Activated CD8-positive, alpha-beta T cell treated with anti-CD3 and anti-CD28 coated beads for 36 hours (primary cell): Measurements from ENCODE around the gene VWDE. TPM values are rescaled to one million over a fixed set of nuclear protein-coding genes. Genes with fewer than 3 reads are reported as not detected.
"Not testable (repeated sequence)": the region's sequence is repeated elsewhere in the genome, so short reads cannot be mapped to it uniquely, and the experiment has no call there.

Source experiments
- ATAC-seq: fragments of 200-7000 bp; cut with Tn5 transposase; one replicate; pipeline ENCODE4 v1.10.0; 2021; ENCODE audit warnings: mild to moderate bottlenecking, moderate library complexity
- CTCF ChIA-PET: fragments of 350-600 bp; sonication (Branson Sonifier 250); formaldehyde crosslinking; loops from one replicate; lab custom pipeline; 2021; ENCODE audit warnings: antibody characterized with exemption; lab: Charles Lee
- POLR2A ChIA-PET: fragments of 350-600 bp; sonication (Branson Sonifier 250); formaldehyde crosslinking; loops from one replicate; lab custom pipeline; 2021; ENCODE audit warnings: antibody characterized with exemption; lab: Charles Lee
- DNase-seq: peaks from one replicate; pipeline ENCODE4 v3.0.0-alpha.2; 2020
- H3K27ac Mint-ChIP-seq: one replicate; pipeline ENCODE4 v1.8.0; 2021; ENCODE audit warnings: mild to moderate bottlenecking, mixed read lengths
- H3K27me3 Mint-ChIP-seq: one replicate; pipeline ENCODE4 v1.8.0; 2021; ENCODE audit warnings: mixed read lengths
- H3K36me3 Mint-ChIP-seq: one replicate; pipeline ENCODE4 v1.8.0; 2021; ENCODE audit warnings: low read depth, mixed read lengths
- H3K4me1 Mint-ChIP-seq: one replicate; pipeline ENCODE4 v1.8.0; 2021; ENCODE audit warnings: low read depth, mixed read lengths
- H3K4me3 Mint-ChIP-seq: one replicate; pipeline ENCODE4 v1.8.0; 2021; ENCODE audit warnings: mild to moderate bottlenecking, moderate library complexity, mixed read lengths
- H3K9me3 Mint-ChIP-seq: one replicate; pipeline ENCODE4 v1.8.0; 2021; ENCODE audit warnings: mixed read lengths
- intact Hi-C: fragments of 100-400 bp; cut with micrococcal nuclease; formaldehyde crosslinking; loops from one replicate; pipeline ENCODE4 v1.10.0; 2022
- total RNA-seq, 2 experiments: library from RNA; stranded (reverse); gene quantifications; one replicate each; pipeline ENCODE4 v1.2.3, GENCODE V29; 2021
- TF ChIP-seq, protein P1 (sequence below): fragments of 200-600 bp; IDR thresholded peaks from one replicate; pipeline ENCODE4 v1.8.0; 2022; ENCODE audit warnings: antibody characterized with exemption, mild to moderate bottlenecking

Gene VWDE
- total RNA-seq, 2 experiments from 2014 or later = 1.4 to 1.7 TPM

DNA sequence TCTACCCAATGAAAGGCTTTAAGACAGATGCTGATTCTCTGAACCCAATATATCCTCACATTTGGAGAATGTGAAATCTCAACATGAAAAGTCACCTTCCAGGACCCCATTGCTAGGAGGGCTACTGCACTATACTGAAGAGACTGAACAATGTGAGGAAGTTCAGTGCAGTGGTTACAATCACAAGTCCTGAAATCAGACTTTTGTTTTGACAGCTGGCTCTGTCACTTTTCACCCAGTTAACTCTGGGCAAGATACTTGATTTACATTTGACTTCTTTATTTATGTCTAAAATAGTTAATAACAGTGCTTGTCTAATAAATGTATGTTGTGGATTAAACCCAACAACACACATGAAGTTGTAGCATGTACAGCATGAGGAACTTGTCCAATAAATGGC is 14.8 kb upstream of the VWDE start:
- no peak overlapping the region for H3K4me3 Mint-ChIP-seq
- ATAC-seq (no peak), DNase-seq (no peak)
- H3K9me3 Mint-ChIP-seq = no peaks in the 10 kb centered on the region
- intact Hi-C loops = no loop called here
- no peaks in the 10 kb centered on the region for H3K4me1 Mint-ChIP-seq
- H3K27me3 Mint-ChIP-seq = peaks cover 3% of the 10 kb centered on the region
- H3K36me3 Mint-ChIP-seq = no peaks in the 10 kb centered on the region
- TF ChIP-seq, protein P1, sequence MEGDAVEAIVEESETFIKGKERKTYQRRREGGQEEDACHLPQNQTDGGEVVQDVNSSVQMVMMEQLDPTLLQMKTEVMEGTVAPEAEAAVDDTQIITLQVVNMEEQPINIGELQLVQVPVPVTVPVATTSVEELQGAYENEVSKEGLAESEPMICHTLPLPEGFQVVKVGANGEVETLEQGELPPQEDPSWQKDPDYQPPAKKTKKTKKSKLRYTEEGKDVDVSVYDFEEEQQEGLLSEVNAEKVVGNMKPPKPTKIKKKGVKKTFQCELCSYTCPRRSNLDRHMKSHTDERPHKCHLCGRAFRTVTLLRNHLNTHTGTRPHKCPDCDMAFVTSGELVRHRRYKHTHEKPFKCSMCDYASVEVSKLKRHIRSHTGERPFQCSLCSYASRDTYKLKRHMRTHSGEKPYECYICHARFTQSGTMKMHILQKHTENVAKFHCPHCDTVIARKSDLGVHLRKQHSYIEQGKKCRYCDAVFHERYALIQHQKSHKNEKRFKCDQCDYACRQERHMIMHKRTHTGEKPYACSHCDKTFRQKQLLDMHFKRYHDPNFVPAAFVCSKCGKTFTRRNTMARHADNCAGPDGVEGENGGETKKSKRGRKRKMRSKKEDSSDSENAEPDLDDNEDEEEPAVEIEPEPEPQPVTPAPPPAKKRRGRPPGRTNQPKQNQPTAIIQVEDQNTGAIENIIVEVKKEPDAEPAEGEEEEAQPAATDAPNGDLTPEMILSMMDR = no peak
- no peak overlapping the region for H3K27ac Mint-ChIP-seq
- POLR2A ChIA-PET = no interaction called here
- CTCF ChIA-PET = no interaction called here

DNA sequence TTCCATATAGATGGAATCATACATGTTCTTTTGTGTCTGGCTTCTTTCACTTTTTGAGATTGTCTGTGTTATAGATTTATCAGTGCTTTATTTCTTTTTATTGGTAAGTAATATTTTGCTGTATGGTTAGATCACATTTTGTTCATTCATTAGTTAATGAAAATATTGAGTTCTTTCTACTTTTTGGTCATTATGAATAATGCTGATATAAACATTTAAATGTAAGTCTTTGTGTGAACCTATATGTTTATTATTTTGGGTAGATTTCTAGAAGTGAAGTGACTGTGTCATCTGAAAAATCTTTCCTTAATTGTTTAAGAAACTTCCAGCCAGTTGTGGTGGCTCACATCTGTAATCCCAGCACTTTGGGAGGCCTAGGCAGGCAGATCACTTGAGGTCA is 11.4 kb upstream of the VWDE start:
- POLR2A ChIA-PET = interaction anchor here (0.7 kb wide), 1 partner anchor 1382 kb away, joined by 3 read pairs; no protein-coding TSS in a partner anchor

DNA sequence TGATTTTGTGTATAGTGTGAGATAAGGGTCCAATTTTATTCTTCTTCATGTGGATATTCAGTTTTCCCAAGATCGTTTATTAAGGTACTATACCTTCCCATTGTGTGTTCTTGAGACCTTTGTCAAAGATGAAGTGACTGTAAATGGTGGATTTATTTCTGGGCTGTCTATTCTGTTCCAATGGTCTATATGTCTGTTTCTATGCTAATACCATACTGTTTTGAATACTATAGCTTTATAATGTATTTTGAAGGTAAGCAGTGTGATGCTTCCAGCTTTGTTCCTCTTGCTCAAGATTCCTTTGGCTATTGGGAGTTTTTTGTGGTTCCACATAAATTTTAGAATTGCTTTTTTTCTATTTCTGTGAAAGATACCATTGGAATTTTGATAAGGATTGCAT is 8.7 kb upstream of the VWDE start:
- H3K4me3 Mint-ChIP-seq = no peak overlapping the region
- H3K27ac Mint-ChIP-seq = no peak overlapping the region
- TF ChIP-seq, protein P1 = no peak
- DNase-seq (no peak), ATAC-seq (no peak)
- H3K27me3 Mint-ChIP-seq = peaks cover 5% of the 10 kb centered on the region
- ChIA-PET CTCF (no interaction called here), POLR2A (interaction anchor here (0.6 kb wide), 1 partner anchor 8 kb away, joined by 3 read pairs; the partner anchor contains the start of gene VWDE)
- H3K36me3 Mint-ChIP-seq = no peaks in the 10 kb centered on the region
- H3K9me3 Mint-ChIP-seq = peaks cover 2% of the 10 kb centered on the region
- intact Hi-C loops = no loop called here
- no peaks in the 10 kb centered on the region for H3K4me1 Mint-ChIP-seq

More for the DNA sequence above, 11.4 kb upstream of the VWDE start:
- TF ChIP-seq, protein P1 = no peak
- no peaks in the 10 kb centered on the region for H3K4me1 Mint-ChIP-seq
- CTCF ChIA-PET = interaction anchor here (1.0 kb wide), 1 partner anchor 26 kb away, joined by 3 read pairs; no protein-coding TSS in a partner anchor
- ATAC-seq = no peak
- DNase-seq = no peak
- H3K36me3 Mint-ChIP-seq = no peaks in the 10 kb centered on the region
- H3K4me3 Mint-ChIP-seq = no peak overlapping the region
- H3K27ac Mint-ChIP-seq = no peak overlapping the region
- intact Hi-C loops = no loop called here
- H3K27me3 Mint-ChIP-seq = peaks cover 5% of the 10 kb centered on the region
- H3K9me3 Mint-ChIP-seq = no peaks in the 10 kb centered on the region

DNA sequence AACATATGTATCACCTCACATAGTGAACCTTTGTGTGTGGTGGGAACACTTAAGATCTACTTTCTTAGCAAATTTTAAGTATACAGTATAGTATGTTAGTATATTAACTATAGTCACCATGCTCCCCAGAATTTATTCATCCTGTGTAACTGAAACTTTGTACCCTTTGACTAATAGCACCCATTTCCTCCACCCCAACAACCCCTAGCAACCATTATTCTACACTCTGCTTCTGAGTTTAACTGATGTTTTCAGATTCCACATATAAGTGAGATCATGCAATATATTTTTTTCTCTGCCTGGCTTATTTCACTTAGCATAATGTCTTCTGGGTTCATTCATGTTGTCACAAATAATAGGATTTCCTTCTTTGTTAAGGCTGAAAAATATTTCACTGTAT is 6.9 kb upstream of the VWDE start:
- DNase-seq = no peak
- ChIA-PET CTCF (no interaction called here), POLR2A (no interaction called here)
- Mint-ChIP-seq H3K4me1 (no peaks in the 10 kb centered on the region), H3K4me3 (no peak overlapping the region), H3K9me3 (peaks cover 2% of the 10 kb centered on the region), H3K36me3 (no peaks in the 10 kb centered on the region), H3K27me3 (peaks cover 2% of the 10 kb centered on the region), H3K27ac (no peak overlapping the region)
- intact Hi-C loops = no loop called here
- no peak for ATAC-seq
- TF ChIP-seq, protein P1 = no peak

DNA sequence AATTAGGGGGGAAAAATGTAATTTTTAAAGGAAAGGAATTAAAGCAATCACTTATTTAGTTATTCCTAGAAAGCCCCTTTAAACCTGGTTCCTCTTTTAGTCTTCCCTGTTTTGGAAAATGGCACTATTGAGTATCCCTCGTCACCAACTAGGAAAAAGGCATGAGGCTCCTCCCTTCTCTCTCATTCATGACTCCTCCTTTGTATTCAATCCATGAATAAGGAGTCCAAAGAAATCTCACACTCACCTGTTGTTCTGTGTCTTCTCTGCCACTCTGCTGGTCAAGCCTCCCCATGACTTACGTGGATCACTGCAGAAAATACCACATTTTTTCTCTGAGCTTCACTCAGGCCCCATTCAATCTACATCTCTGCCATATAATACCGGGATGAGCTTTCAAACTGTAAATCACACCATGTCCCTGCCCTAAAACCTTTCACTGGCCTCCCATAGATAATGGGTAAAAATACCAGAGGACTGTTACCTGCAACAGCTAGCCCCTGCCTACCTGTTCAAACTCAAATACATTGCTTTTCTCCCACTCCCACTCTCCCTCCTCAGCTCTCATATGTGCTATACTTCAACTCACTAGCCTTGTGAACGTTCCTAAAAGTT is 5.5 kb upstream of the VWDE start:
- ATAC-seq (no peak), DNase-seq (no peak)
- intact Hi-C loops = no loop called here
- H3K27me3 Mint-ChIP-seq = peaks cover 8% of the 10 kb centered on the region
- H3K27ac Mint-ChIP-seq = no peak overlapping the region
- no peak overlapping the region for H3K4me3 Mint-ChIP-seq
- ChIA-PET POLR2A (no interaction called here), CTCF (interaction anchor here (1.3 kb wide), 1 partner anchor 86 kb away, joined by 3 read pairs; no protein-coding TSS in a partner anchor)
- H3K9me3 Mint-ChIP-seq = peaks cover 2% of the 10 kb centered on the region
- TF ChIP-seq, protein P1 = no peak
- no peaks in the 10 kb centered on the region for H3K36me3 Mint-ChIP-seq
- H3K4me1 Mint-ChIP-seq = peaks cover 4% of the 10 kb centered on the region

DNA sequence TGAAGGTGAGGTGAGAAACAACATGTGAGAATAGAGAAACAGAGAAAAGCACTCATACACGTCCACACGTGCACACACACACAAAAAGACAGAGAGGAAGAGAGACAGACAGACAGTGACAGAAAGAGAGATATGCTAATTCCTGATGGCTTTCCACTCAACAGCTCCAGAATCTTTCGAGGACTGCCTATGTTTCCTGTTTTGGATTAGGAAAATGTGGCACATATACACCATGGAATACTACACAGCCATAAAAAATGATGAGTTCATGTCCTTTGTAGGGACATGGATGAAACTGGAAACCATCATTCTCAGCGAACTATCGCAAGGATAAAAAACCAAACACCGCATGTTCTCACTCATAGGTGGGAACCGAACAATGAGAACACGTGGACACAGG is 4.0 kb upstream of the VWDE start:
- intact Hi-C loops, H3K4me3 Mint-ChIP-seq, ATAC-seq, POLR2A ChIA-PET, H3K9me3 Mint-ChIP-seq, H3K36me3 Mint-ChIP-seq, H3K27ac Mint-ChIP-seq, DNase-seq: not testable (repeated sequence)
- H3K27me3 Mint-ChIP-seq = peaks cover 14% of the 10 kb centered on the region
- CTCF ChIA-PET = interaction anchor here (1.1 kb wide), 1 partner anchor 18 kb away, joined by 5 read pairs; no protein-coding TSS in a partner anchor
- peaks cover 14% of the 10 kb centered on the region for H3K4me1 Mint-ChIP-seq
